Esophagus muscularis mucosa (tissue), 4 donors: ENCODE data around the gene KRT33A. TPM values are rescaled to one million over a fixed set of nuclear protein-coding genes. Genes with fewer than 3 reads are reported as not detected.

Experiments
- DNase-seq: peaks from one replicate; pipeline ENCODE4 v3.0.0-alpha.2; 2017; ENCODE audit errors: extremely low spot score
- H3K27ac ChIP-seq, 4 donors: fragments of 200-600 bp; sonication (generic); replicated peaks in 1 of 4; 1 replicate in 3 of 4; 2 replicates in 1 of 4; pipeline ENCODE4 v1.5.1; 2016 to 2019; ENCODE audit warnings: mild to moderate bottlenecking in 1 of 4
- H3K27me3 ChIP-seq, 4 donors: fragments of 200-600 bp; sonication (generic); one replicate each; pipeline versions ENCODE4 v1.5.1 to v1.6.0; 2016 to 2019
- H3K36me3 ChIP-seq, 4 donors: fragments of 200-600 bp; sonication (generic); one replicate each; pipeline ENCODE4 v1.5.1; 2016 to 2019
- H3K4me1 ChIP-seq, 4 donors: fragments of 200-600 bp; sonication (generic); one replicate each; pipeline ENCODE4 v1.5.1; 2016 to 2019
- H3K4me3 ChIP-seq, 4 donors: fragments of 200-600 bp; sonication (generic); 1 replicate in 2 of 4; 2 replicates in 2 of 4; pipeline ENCODE4 v1.5.1; 2016 to 2019; ENCODE audit warnings: mild to moderate bottlenecking in 4 of 4, moderate library complexity in 1 of 4
- H3K9me3 ChIP-seq, 4 donors: fragments of 200-600 bp; sonication (generic); 1 replicate in 3 of 4; 2 replicates in 1 of 4; pipeline ENCODE4 v1.5.1; 2016 to 2019
- EP300 ChIP-seq: sonication (generic); formaldehyde crosslinking; IDR thresholded peaks from one replicate; pipeline ENCODE4 v1.6.1; 2017; ENCODE audit warnings: antibody characterized with exemption
- POLR2A ChIP-seq: fragments of 450-650 bp; IDR thresholded peaks from one replicate; pipeline ENCODE4 v1.6.1; 2017; ENCODE audit warnings: antibody characterized with exemption, moderate library complexity, mild to moderate bottlenecking, low read depth
- POLR2AphosphoS5 ChIP-seq, 2 donors: sonication (generic); formaldehyde crosslinking; IDR thresholded peaks; one replicate each; pipeline ENCODE4 v1.6.1; 2017; ENCODE audit warnings: antibody characterized with exemption in 2 of 2
- WGBS: methylation state at CpG from one replicate; pipeline ENCODE4 v1.1.5; 2018; 5-methylcytosine and 5-hydroxymethylcytosine counted together
- intact Hi-C: fragments of 100-400 bp; cut with DNase I; formaldehyde crosslinking; loops from one replicate; pipeline ENCODE4 v1.15.1; 2023
- total RNA-seq, 4 donors: library from RNA; depleted of rRNA; stranded (reverse); fragments of >200 nt; gene quantifications; one replicate each; pipeline versions ENCODE4 v1.1.0 to v1.2.1, GENCODE V29; 2016
- TF ChIP-seq, protein P1 (sequence below), 3 experiments: fragments of 200-600 bp in 2 of 3; fragments of 450-650 bp in 1 of 3; sonication (generic) in 2 of 3; IDR thresholded peaks; one replicate each; pipeline ENCODE4 v1.5.1; 2017 to 2019; ENCODE audit warnings: antibody characterized with exemption in 3 of 3, mild to moderate bottlenecking in 2 of 3, moderate library complexity in 1 of 3

Gene KRT33A
- total RNA-seq, 4 donors from 2014 or later: not detected

- Histone ChIP-seq H3K36me3 (no peaks in the 10 kb centered on the region), H3K27me3 (no peaks in the 10 kb centered on the region), H3K4me3 (no peak overlapping the region), H3K4me1 (no peaks in the 10 kb centered on the region), H3K27ac (no peak overlapping the region), H3K9me3 (no peaks in the 10 kb centered on the region)
- 97% methylated on average over 6 of the region's 8 CpGs for WGBS
- no peak for DNase-seq
- no peak for TF ChIP-seq POLR2A
- no peak for TF ChIP-seq POLR2AphosphoS5 (IDR thresholded peaks at IDR 0.05)
- TF ChIP-seq, protein P1, sequence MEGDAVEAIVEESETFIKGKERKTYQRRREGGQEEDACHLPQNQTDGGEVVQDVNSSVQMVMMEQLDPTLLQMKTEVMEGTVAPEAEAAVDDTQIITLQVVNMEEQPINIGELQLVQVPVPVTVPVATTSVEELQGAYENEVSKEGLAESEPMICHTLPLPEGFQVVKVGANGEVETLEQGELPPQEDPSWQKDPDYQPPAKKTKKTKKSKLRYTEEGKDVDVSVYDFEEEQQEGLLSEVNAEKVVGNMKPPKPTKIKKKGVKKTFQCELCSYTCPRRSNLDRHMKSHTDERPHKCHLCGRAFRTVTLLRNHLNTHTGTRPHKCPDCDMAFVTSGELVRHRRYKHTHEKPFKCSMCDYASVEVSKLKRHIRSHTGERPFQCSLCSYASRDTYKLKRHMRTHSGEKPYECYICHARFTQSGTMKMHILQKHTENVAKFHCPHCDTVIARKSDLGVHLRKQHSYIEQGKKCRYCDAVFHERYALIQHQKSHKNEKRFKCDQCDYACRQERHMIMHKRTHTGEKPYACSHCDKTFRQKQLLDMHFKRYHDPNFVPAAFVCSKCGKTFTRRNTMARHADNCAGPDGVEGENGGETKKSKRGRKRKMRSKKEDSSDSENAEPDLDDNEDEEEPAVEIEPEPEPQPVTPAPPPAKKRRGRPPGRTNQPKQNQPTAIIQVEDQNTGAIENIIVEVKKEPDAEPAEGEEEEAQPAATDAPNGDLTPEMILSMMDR (IDR thresholded peaks at IDR 0.05): no peak
- no peak for TF ChIP-seq EP300
- intact Hi-C loops: no loop called here
Observed at GRCh38 chr17:41327411-41328120, 23.1 kb downstream of the KRT33A start.

DNA sequence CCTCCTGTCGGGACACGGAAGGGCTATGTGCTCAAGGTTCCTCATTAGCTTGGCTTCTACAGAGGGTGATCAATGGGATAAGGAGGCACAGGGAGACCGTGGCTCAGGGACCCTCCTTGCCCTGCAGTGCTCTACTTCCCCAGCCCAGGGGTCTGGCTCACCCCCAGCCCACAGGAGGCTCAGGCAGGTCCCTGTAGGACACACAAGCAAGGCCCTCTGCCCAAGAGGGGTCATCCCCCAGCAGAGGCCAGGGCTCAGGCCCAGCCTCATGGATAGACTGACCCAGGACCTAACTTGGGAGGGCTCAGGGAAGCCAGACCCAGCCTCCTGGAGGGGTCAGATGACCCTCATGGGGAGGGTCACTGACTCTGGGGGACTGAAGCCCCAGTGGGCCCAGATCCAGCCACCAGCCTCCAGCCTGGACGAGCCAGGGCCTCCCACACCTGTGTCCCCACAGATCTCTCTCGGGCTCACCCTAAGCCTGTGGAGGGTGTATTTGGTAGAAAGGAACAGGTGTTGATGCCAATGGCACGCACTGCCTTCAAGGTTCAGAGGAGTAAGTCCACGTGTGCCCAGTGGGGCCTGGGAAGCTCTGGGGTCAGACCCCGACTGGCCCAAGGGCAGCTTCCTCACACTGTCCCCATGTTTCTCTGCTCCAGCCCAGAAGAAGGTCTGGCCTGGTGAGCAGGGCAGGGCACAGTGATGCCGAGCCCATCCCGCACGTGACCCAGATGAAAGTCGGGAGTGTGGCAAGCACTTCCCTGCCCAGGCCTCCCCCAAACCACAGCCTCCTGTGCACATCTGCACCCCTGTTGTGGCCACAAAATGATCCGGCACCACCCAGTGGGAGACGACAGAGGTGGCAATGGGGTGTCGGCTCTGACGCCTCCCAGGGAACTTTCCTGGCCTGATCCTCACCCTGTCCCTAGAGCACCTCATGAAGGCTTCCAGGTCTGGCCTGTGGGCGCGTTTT, 24.2 kb downstream of the KRT33A start:
- H3K4me1 ChIP-seq: no peaks in the 10 kb centered on the region
- DNase-seq: no peak
- H3K4me3 ChIP-seq: no peak overlapping the region
- 91% methylated on average over 14 of the region's 18 CpGs for WGBS
- no peaks in the 10 kb centered on the region for H3K36me3 ChIP-seq
- H3K9me3 ChIP-seq: no peaks in the 10 kb centered on the region
- H3K27ac ChIP-seq: no peak overlapping the region
- H3K27me3 ChIP-seq: no peaks in the 10 kb centered on the region
- intact Hi-C loops: no loop called here
- TF ChIP-seq, protein P1 (IDR thresholded peaks at IDR 0.05): no peak

GRCh38 chr17:41325611-41326010, 25.0 kb downstream of the KRT33A start:
- Histone ChIP-seq H3K27me3 (no peaks in the 10 kb centered on the region), H3K4me3 (no peak overlapping the region), H3K9me3 (no peaks in the 10 kb centered on the region), H3K27ac (no peak overlapping the region), H3K4me1 (no peaks in the 10 kb centered on the region), H3K36me3 (no peaks in the 10 kb centered on the region)
- TF ChIP-seq POLR2AphosphoS5 (IDR thresholded peaks at IDR 0.05) (no peak), POLR2A (no peak), EP300 (no peak)
- TF ChIP-seq, protein P1 (IDR thresholded peaks at IDR 0.05): no peak
- intact Hi-C loops: no loop called here
- 100% methylated on average over 1 of the region's 6 CpGs for WGBS
- no peak for DNase-seq

- Histone ChIP-seq H3K27ac (no peak overlapping the region), H3K9me3 (peaks cover 0 to 4% (median 0%) of the 10 kb centered on the region in 4 donors), H3K4me3 (no peak overlapping the region), H3K4me1 (no peaks in the 10 kb centered on the region), H3K36me3 (no peaks in the 10 kb centered on the region), H3K27me3 (no peaks in the 10 kb centered on the region)
- DNase-seq: no peak
- TF ChIP-seq, protein P1 (IDR thresholded peaks at IDR 0.05): no peak
- TF ChIP-seq EP300 (no peak), POLR2A (no peak), POLR2AphosphoS5 (IDR thresholded peaks at IDR 0.05) (no peak)
- 89% methylated on average over 3 of the region's 10 CpGs for WGBS
- intact Hi-C loops: no loop called here
Observed at GRCh38 chr17:41325126-41325525, 25.5 kb downstream of the KRT33A start.
